Mesenchymal stem cell (in vitro differentiated cells and primary cell): ENCODE data around the gene PRXL2A.
A peak's percentile ranks its signal among the peaks of the same experiment; 100 is the strongest.

Experiments used
- DNase-seq: peaks from one replicate; pipeline ENCODE4 v3.0.0-alpha.2; 2013
- H2AFZ ChIP-seq: one replicate; pipeline ENCODE4 v1.6.1; 2013; ENCODE audit warnings: low read depth, mild to moderate bottlenecking, control low read depth, inconsistent platforms, low read length, moderate library complexity
- H2AK5ac ChIP-seq: 2 replicates; pipeline ENCODE4 v1.6.1; 2013; ENCODE audit warnings: low read length, moderate library complexity, mild to moderate bottlenecking, inconsistent platforms; ENCODE audit not compliant: severe bottlenecking
- H2BK120ac ChIP-seq: one replicate; pipeline ENCODE4 v1.6.1; 2013; ENCODE audit warnings: low read depth, mild to moderate bottlenecking, inconsistent platforms, low read length, moderate library complexity
- H2BK12ac ChIP-seq, 2 experiments: one replicate each; pipeline ENCODE4 v1.6.1; 2013; ENCODE audit warnings: inconsistent platforms in 2 of 2, low read length in 2 of 2, mild to moderate bottlenecking in 2 of 2, moderate library complexity in 2 of 2, control low read depth in 1 of 2
- H2BK15ac ChIP-seq: one replicate; pipeline ENCODE4 v1.6.1; 2013; ENCODE audit warnings: mild to moderate bottlenecking, low read depth, inconsistent platforms; ENCODE audit not compliant: poor library complexity, severe bottlenecking
- H2BK5ac ChIP-seq: 2 replicates; pipeline ENCODE4 v1.6.1; 2013; ENCODE audit warnings: low read depth, mild to moderate bottlenecking, low read length, control low read depth, inconsistent platforms; ENCODE audit not compliant: poor library complexity, severe bottlenecking
- H3K14ac ChIP-seq, 2 experiments: one replicate each; pipeline ENCODE4 v1.6.1; 2013; ENCODE audit warnings: inconsistent platforms in 2 of 2, low read length in 2 of 2, control low read depth in 1 of 2, mild to moderate bottlenecking in 1 of 2, moderate library complexity in 1 of 2
- H3K18ac ChIP-seq, 2 experiments: one replicate each; pipeline ENCODE4 v1.6.1; 2013; ENCODE audit warnings: inconsistent platforms in 2 of 2, low read length in 2 of 2, control low read depth in 1 of 2, low read depth in 1 of 2, mild to moderate bottlenecking in 1 of 2
- H3K23ac ChIP-seq, 2 experiments: one replicate each; pipeline ENCODE4 v1.6.1; 2013; ENCODE audit warnings: inconsistent platforms in 2 of 2, low read length in 2 of 2, mild to moderate bottlenecking in 2 of 2, moderate library complexity in 2 of 2, control low read depth in 1 of 2
- H3K27ac ChIP-seq: 2 replicates; pipeline ENCODE4 v1.5.1; 2013; ENCODE audit warnings: mild to moderate bottlenecking, moderate library complexity, low read length, control low read depth, inconsistent platforms; ENCODE audit not compliant: poor library complexity, severe bottlenecking
- H3K27me3 ChIP-seq, 2 experiments: 2 replicates each; pipeline versions ENCODE4 v1.6.1 to v1.7.0; 2013; ENCODE audit warnings: low read length in 2 of 2, mild to moderate bottlenecking in 2 of 2, moderate library complexity in 2 of 2, control low read depth in 1 of 2, inconsistent platforms in 1 of 2; ENCODE audit not compliant: control insufficient read depth in 1 of 2, insufficient read depth in 1 of 2
- H3K36me3 ChIP-seq, 2 experiments: 2 replicates each; pipeline versions ENCODE4 v1.6.1 to v1.7.0; 2013; ENCODE audit warnings: low read length in 2 of 2, control low read depth in 1 of 2, inconsistent platforms in 1 of 2, low read depth in 1 of 2, mild to moderate bottlenecking in 1 of 2; ENCODE audit not compliant: insufficient read depth in 2 of 2, control insufficient read depth in 1 of 2
- H3K4ac ChIP-seq, 2 experiments: one replicate each; pipeline ENCODE4 v1.6.1; 2013; ENCODE audit warnings: inconsistent platforms in 2 of 2, low read length in 2 of 2, mild to moderate bottlenecking in 2 of 2, moderate library complexity in 2 of 2, control low read depth in 1 of 2, low read depth in 1 of 2
- H3K4me1 ChIP-seq: 2 replicates; pipeline ENCODE4 v1.6.1; 2013; ENCODE audit warnings: low read depth, low read length, control low read depth; ENCODE audit not compliant: control insufficient read depth, insufficient read depth
- H3K4me2 ChIP-seq: 2 replicates; pipeline ENCODE4 v1.6.1; 2013; ENCODE audit warnings: low read length, mild to moderate bottlenecking, inconsistent platforms; ENCODE audit not compliant: poor library complexity, severe bottlenecking
- H3K4me3 ChIP-seq, 2 experiments: 2 replicates each; pipeline versions ENCODE4 v1.5.1 to v1.7.0; 2013; ENCODE audit warnings: low read length in 2 of 2, mild to moderate bottlenecking in 2 of 2, control low read depth in 1 of 2, low read depth in 1 of 2; ENCODE audit not compliant: insufficient read depth in 1 of 2
- H3K79me1 ChIP-seq: replicated peaks from 2 replicates; pipeline ENCODE4 v1.6.1; 2013; ENCODE audit warnings: mild to moderate bottlenecking, control low read depth, low read length, inconsistent platforms; ENCODE audit not compliant: poor library complexity, severe bottlenecking
- H3K9ac ChIP-seq: 2 replicates; pipeline ENCODE4 v1.7.0; 2013; ENCODE audit warnings: mild to moderate bottlenecking, low read length, moderate library complexity
- H3K9me3 ChIP-seq: 2 replicates; pipeline ENCODE4 v1.7.0; 2013; ENCODE audit warnings: mild to moderate bottlenecking, low read length; ENCODE audit not compliant: control insufficient read depth
- H4K8ac ChIP-seq: one replicate; pipeline ENCODE4 v1.6.1; 2013; ENCODE audit warnings: inconsistent platforms, mild to moderate bottlenecking, low read length, moderate library complexity
- H4K91ac ChIP-seq: one replicate; pipeline ENCODE4 v1.6.1; 2013; ENCODE audit warnings: mild to moderate bottlenecking, low read length, inconsistent platforms
- WGBS: methylation state at CpG from one replicate; pipeline ENCODE4 v1.1.7; 2013; ENCODE audit warnings: mixed read lengths; 5-methylcytosine and 5-hydroxymethylcytosine counted together

The PRXL2A gene

GRCh38 chr10:80470266-80470665 lies 61.9 kb downstream of the PRXL2A start:
- Histone ChIP-seq H4K91ac (no peak overlapping the region), H2BK12ac (no peak overlapping the region), H3K9me3 (no peaks in the 10 kb centered on the region), H3K36me3 (peaks cover 36 to 44% of the 10 kb centered on the region in 2 experiments), H3K23ac (no peak overlapping the region), H2BK120ac (no peak overlapping the region), H3K14ac (no peak overlapping the region), H3K4me3 (no peak overlapping the region), H3K79me1 (no peaks in the 10 kb centered on the region), H3K9ac (no peak overlapping the region), H2AFZ (no peak overlapping the region), H2AK5ac (no peak overlapping the region), H3K4me2 (no peak overlapping the region), H3K27ac (peak overlapping the region; percentile 35), H2BK5ac (no peak overlapping the region), H3K18ac (no peak overlapping the region), H3K4me1 (peaks cover 52% of the 10 kb centered on the region), H2BK15ac (no peak overlapping the region), H3K27me3 (no peaks in the 10 kb centered on the region), H3K4ac (no peak overlapping the region), H4K8ac (no peak overlapping the region)
- no peak for DNase-seq
- 100% methylated on average over 2 of the region's 3 CpGs for WGBS

DNA sequence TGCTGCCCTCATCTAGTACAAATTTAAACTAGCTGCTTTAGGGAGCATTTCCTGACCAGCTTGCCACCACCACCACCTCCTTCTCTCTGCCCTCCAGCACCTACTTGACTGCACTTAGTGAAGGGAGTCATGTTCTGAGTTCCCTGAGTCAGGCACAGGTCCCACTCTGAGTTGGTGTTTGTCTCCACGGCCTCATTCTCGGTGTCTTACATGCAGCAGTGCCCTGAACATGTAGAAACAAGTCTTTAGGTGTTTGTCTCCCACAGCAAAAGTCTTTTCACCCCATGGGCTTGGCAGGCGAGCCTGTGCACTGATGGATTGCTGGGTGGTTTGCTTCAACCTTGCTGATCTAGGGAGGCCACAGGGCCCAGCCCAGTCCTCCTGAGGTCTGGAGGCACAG lies 62.6 kb downstream of the PRXL2A start:
- 100% methylated on average over 3 of the region's 3 CpGs for WGBS
- Histone ChIP-seq H3K27me3 (no peaks in the 10 kb centered on the region), H3K18ac (peak overlapping the region; percentile 25 to 71), H2BK12ac (peak overlapping the region in 1 of 2 experiments; percentile 11), H3K4me3 (no peak overlapping the region), H2AK5ac (peak overlapping the region; percentile 41), H2BK120ac (peak overlapping the region; percentile 8), H2AFZ (no peak overlapping the region), H3K79me1 (no peaks in the 10 kb centered on the region), H3K23ac (no peak overlapping the region), H2BK5ac (no peak overlapping the region), H4K8ac (peak overlapping the region; percentile 69), H4K91ac (peak overlapping the region; percentile 63), H3K14ac (no peak overlapping the region), H3K36me3 (peaks cover 37 to 44% of the 10 kb centered on the region in 2 experiments), H3K9me3 (no peaks in the 10 kb centered on the region), H3K4ac (peak overlapping the region in 1 of 2 experiments; percentile 46), H3K4me1 (peaks cover 47% of the 10 kb centered on the region), H2BK15ac (no peak overlapping the region), H3K9ac (no peak overlapping the region), H3K4me2 (no peak overlapping the region), H3K27ac (peak overlapping the region; percentile 35)
- no peak for DNase-seq

DNA sequence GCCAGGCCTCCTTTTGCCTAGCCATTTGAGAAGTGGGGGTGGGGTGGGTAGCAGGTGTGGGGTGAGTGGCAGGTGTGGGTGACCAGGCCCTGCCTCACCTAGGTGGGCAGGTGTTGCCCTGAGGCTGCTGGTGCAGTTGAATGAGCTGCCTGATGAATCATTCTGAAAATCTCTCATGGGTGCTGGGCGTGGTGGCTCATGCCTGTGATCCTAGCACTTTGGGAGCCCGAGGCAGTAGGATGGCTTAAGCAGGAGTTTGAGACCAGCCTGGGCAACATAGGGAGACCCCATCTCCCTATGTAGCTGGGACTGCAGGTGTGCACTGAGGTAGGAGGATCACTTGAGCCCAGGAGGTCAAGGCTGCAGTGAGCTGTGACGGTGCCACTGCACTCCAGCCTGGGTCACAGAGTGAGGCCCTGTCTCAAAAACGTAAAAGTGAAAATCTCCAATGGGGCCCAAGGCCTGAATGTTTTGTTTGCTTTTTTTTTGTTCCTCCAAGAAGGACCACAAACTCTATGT lies 63.4 kb downstream of the PRXL2A start:
- H2BK120ac ChIP-seq, result no peak overlapping the region
- H3K4me2 ChIP-seq, result no peak overlapping the region
- H3K4ac ChIP-seq, result no peak overlapping the region
- peak overlapping the region; percentile 65 for H3K9ac ChIP-seq
- H3K79me1 ChIP-seq, result no peaks in the 10 kb centered on the region
- no peaks in the 10 kb centered on the region for H3K27me3 ChIP-seq
- H4K91ac ChIP-seq, result peak overlapping the region; percentile 14
- no peak overlapping the region for H2BK5ac ChIP-seq
- peaks cover 44% of the 10 kb centered on the region for H3K4me1 ChIP-seq
- H2BK12ac ChIP-seq, result peak overlapping the region in 1 of 2 experiments; percentile 7
- H3K23ac ChIP-seq, result no peak overlapping the region
- H3K14ac ChIP-seq, result no peak overlapping the region
- H3K18ac ChIP-seq, result peak overlapping the region in 1 of 2 experiments; percentile 31
- peaks cover under 1% of the 10 kb centered on the region for H3K9me3 ChIP-seq
- H3K4me3 ChIP-seq, result no peak overlapping the region
- peaks cover 40 to 45% of the 10 kb centered on the region in 2 experiments for H3K36me3 ChIP-seq
- no peak overlapping the region for H2AFZ ChIP-seq
- WGBS, result 66% methylated on average over 4 of the region's 4 CpGs
- DNase-seq, result no peak
- peak overlapping the region; percentile 35 for H3K27ac ChIP-seq
- H4K8ac ChIP-seq, result no peak overlapping the region
- no peak overlapping the region for H2BK15ac ChIP-seq
- H2AK5ac ChIP-seq, result no peak overlapping the region

GRCh38 chr10:80472234-80473095 lies 64.1 kb downstream of the PRXL2A start:
- Histone ChIP-seq H3K9me3 (peaks cover 2% of the 10 kb centered on the region), H3K9ac (peak overlapping the region; percentile 65), H3K79me1 (no peaks in the 10 kb centered on the region), H3K4me2 (no peak overlapping the region), H2BK120ac (no peak overlapping the region), H3K27ac (peak overlapping the region; percentile 85), H3K23ac (no peak overlapping the region), H4K8ac (no peak overlapping the region), H2BK5ac (peak overlapping the region; percentile 45), H3K4me1 (peaks cover 46% of the 10 kb centered on the region), H4K91ac (no peak overlapping the region), H3K18ac (no peak overlapping the region), H3K4me3 (peak overlapping the region in 1 of 2 experiments; percentile 15), H3K27me3 (no peaks in the 10 kb centered on the region), H3K36me3 (peaks cover 43 to 48% of the 10 kb centered on the region in 2 experiments), H2AK5ac (peak overlapping the region; percentile 97), H2AFZ (no peak overlapping the region), H2BK15ac (no peak overlapping the region), H3K14ac (no peak overlapping the region), H3K4ac (no peak overlapping the region), H2BK12ac (peak overlapping the region; percentile 41 to 42)
- peak; percentile 87 for DNase-seq
- WGBS, result 57% methylated on average over 7 of the region's 9 CpGs
